Measurements from ENCODE around the gene EN1. TPM values are rescaled to one million over a fixed set of nuclear protein-coding genes. Genes with fewer than 3 reads are reported as not detected.

Gene EN1
- total and polyA plus RNA-seq, 2 of the 13 experiments (the other 11 are each of a cell fraction or from before 2014, with no cell fraction given) = not detected

- TF ChIP-seq ZNF687 (CRISPR knock-in tag; IDR thresholded peaks at IDR 0.05) = peak; percentile 17; the same call in 1 of the 2 replicates
- no peak for TF ChIP-seq ZBTB33 (CRISPR knock-in tag; IDR thresholded peaks at IDR 0.05)
- 0 out of 2 replicates have a peak, but pooled peaks have one; percentile 21 for TF ChIP-seq PITX1 (CRISPR knock-in tag; IDR thresholded peaks at IDR 0.05)
- no peak for TF ChIP-seq ATF7-NPFF (CRISPR knock-in tag; IDR thresholded peaks at IDR 0.05; ENCODE audit: low read depth)
- peak; percentile 90 for TF ChIP-seq XRCC5 (optimal IDR thresholded peaks at IDR 0.05; ENCODE audit: low read length)
- no peak for TF ChIP-seq HOXA3 (CRISPR knock-in tag; IDR thresholded peaks at IDR 0.05)
- no peak for TF ChIP-seq IKZF5 (CRISPR knock-in tag; IDR thresholded peaks at IDR 0.05)
- peak; percentile 52 for TF ChIP-seq SMC3 (IDR thresholded peaks at IDR 0.05; ENCODE audit: low read length)
- no peak for TF ChIP-seq THAP8 (CRISPR knock-in tag; IDR thresholded peaks at IDR 0.05; ENCODE audit: borderline replicate concordance)
- peak; percentile 21; the same call in 1 of the 2 replicates for TF ChIP-seq ZNF780A (CRISPR knock-in tag; IDR thresholded peaks at IDR 0.05)
- TF ChIP-seq ZNF580 (CRISPR knock-in tag; IDR thresholded peaks at IDR 0.05; ENCODE audit: borderline replicate concordance, low read depth) = 0 out of 2 replicates have a peak, but pooled peaks have one; percentile 24
- no peak for TF ChIP-seq DMTF1 (CRISPR knock-in tag; IDR thresholded peaks at IDR 0.05)
- TF ChIP-seq MIER2 (CRISPR knock-in tag; IDR thresholded peaks at IDR 0.05) = 0 out of 2 replicates have a peak, but pooled peaks have one; percentile 23
- TF ChIP-seq ZKSCAN5 (CRISPR knock-in tag; IDR thresholded peaks at IDR 0.05) = no peak
- no peak for TF ChIP-seq HES4 (CRISPR knock-in tag; IDR thresholded peaks at IDR 0.05; ENCODE audit: borderline replicate concordance)
- TF ChIP-seq ZNF589 (CRISPR knock-in tag; conservative IDR thresholded peaks at IDR 0.05) = no peak
- TF ChIP-seq SRSF1 (optimal IDR thresholded peaks at IDR 0.05; ENCODE audit: low read depth, low read length) = peak; percentile 36
- TF ChIP-seq RAD21 (CRISPR knock-in tag; IDR thresholded peaks at IDR 0.05) = peak; percentile 47; the same call in 1 of the 2 replicates
- TF ChIP-seq MAFF (IDR thresholded peaks at IDR 0.05; ENCODE audit: low read depth, low read length) = peak; percentile 20; the same call in 1 of the 2 replicates
Measured at GRCh38 chr2:118882693-118883336, 35.4 kb upstream of the EN1 start (continued).
